ENCODE data around the gene AGO4. TPM values are rescaled to one million over a fixed set of nuclear protein-coding genes. Genes with fewer than 3 reads are reported as not detected.

The AGO4 gene
- polyA plus RNA-seq, 1 donor (not counting 4 experiments of a cell fraction or from before 2014, with no cell fraction given): 5.2 TPM

- dilution Hi-C loops (cut with MboI; ENCODE audit: extremely low pct_ligation_motif_present, low sequenced_read_pairs): no loop called here
- no peak overlapping the region for H2AFZ ChIP-seq (ENCODE audit: control insufficient read depth, low read length)
- H3K4me2 ChIP-seq (ENCODE audit: control insufficient read depth, extremely low read depth, insufficient read depth, low read depth, low read length): no peak overlapping the region
- FAIRE-seq: no peak
- no peaks in the 10 kb centered on the region for H3K36me3 ChIP-seq (ENCODE audit: control insufficient read depth in 2 of 2, extremely low read depth in 1 of 2, insufficient read depth in 2 of 2, low read length in 2 of 2)
- TF ChIP-seq CTCF (optimal IDR thresholded peaks at IDR 0.05 in 1 of 3, IDR thresholded peaks at IDR 0.05 in 1 of 3, conservative IDR thresholded peaks at IDR 0.05 in 1 of 3; ENCODE audit: extremely low read depth in 1 of 3, insufficient read depth in 2 of 3, low read length in 3 of 3) (no peak), EZH2 (IDR thresholded peaks at IDR 0.05; ENCODE audit: low read length) (no peak)
- no peaks in the 10 kb centered on the region for H3K9me3 ChIP-seq (ENCODE audit: control insufficient read depth, low read depth, low read length)
- no peak overlapping the region for H3K9ac ChIP-seq (ENCODE audit: control insufficient read depth, extremely low read depth, insufficient read depth, low read length)
- no peak overlapping the region for H3K27ac ChIP-seq (ENCODE audit: control insufficient read depth, insufficient read depth, low read length)
- H3K4me1 ChIP-seq (ENCODE audit: control insufficient read depth, extremely low read depth, insufficient read depth, low read length): no peaks in the 10 kb centered on the region
- no peak overlapping the region for H3K4me3 ChIP-seq (ENCODE audit: control insufficient read depth in 2 of 3, extremely low read depth in 1 of 3, insufficient read depth in 2 of 3, low read depth in 1 of 3, low read length in 3 of 3)
- no peaks in the 10 kb centered on the region for H3K27me3 ChIP-seq (ENCODE audit: control insufficient read depth, extremely low read depth, insufficient read depth, low read length)
- no peaks in the 10 kb centered on the region for H4K20me1 ChIP-seq (ENCODE audit: control insufficient read depth, extremely low read depth, insufficient read depth, low read length)
- H3K79me2 ChIP-seq (ENCODE audit: control insufficient read depth, insufficient read depth, low read length): no peaks in the 10 kb centered on the region
- no peak for DNase-seq (ENCODE audit: low read depth, low spot score)
- H3K9me1 ChIP-seq (ENCODE audit: control insufficient read depth, extremely low read depth, insufficient read depth, low read length): peaks cover 2% of the 10 kb centered on the region
Measured at GRCh38 chr1:35876988-35877387, 69.2 kb downstream of the AGO4 start.

- FAIRE-seq (no peak), DNase-seq (ENCODE audit: low read depth, low spot score) (no peak)
- TF ChIP-seq EZH2 (IDR thresholded peaks at IDR 0.05; ENCODE audit: low read length): no peak
- no peak for TF ChIP-seq CTCF (optimal IDR thresholded peaks at IDR 0.05 in 1 of 3, IDR thresholded peaks at IDR 0.05 in 1 of 3, conservative IDR thresholded peaks at IDR 0.05 in 1 of 3; ENCODE audit: extremely low read depth in 1 of 3, insufficient read depth in 2 of 3, low read length in 3 of 3)
- Histone ChIP-seq H3K27me3 (ENCODE audit: control insufficient read depth, extremely low read depth, insufficient read depth, low read length) (no peaks in the 10 kb centered on the region), H3K79me2 (ENCODE audit: control insufficient read depth, insufficient read depth, low read length) (peaks cover 7% of the 10 kb centered on the region), H3K4me1 (ENCODE audit: control insufficient read depth, extremely low read depth, insufficient read depth, low read length) (no peaks in the 10 kb centered on the region), H3K9me1 (ENCODE audit: control insufficient read depth, extremely low read depth, insufficient read depth, low read length) (peaks cover 5% of the 10 kb centered on the region), H3K9me3 (ENCODE audit: control insufficient read depth, low read depth, low read length) (no peaks in the 10 kb centered on the region), H3K36me3 (ENCODE audit: control insufficient read depth in 2 of 2, extremely low read depth in 1 of 2, insufficient read depth in 2 of 2, low read length in 2 of 2) (no peaks in the 10 kb centered on the region), H3K9ac (ENCODE audit: control insufficient read depth, extremely low read depth, insufficient read depth, low read length) (no peak overlapping the region), H2AFZ (ENCODE audit: control insufficient read depth, low read length) (no peak overlapping the region), H3K27ac (ENCODE audit: control insufficient read depth, insufficient read depth, low read length) (no peak overlapping the region), H3K4me2 (ENCODE audit: control insufficient read depth, extremely low read depth, insufficient read depth, low read depth, low read length) (no peak overlapping the region), H4K20me1 (ENCODE audit: control insufficient read depth, extremely low read depth, insufficient read depth, low read length) (no peaks in the 10 kb centered on the region), H3K4me3 (ENCODE audit: control insufficient read depth in 2 of 3, extremely low read depth in 1 of 3, insufficient read depth in 2 of 3, low read depth in 1 of 3, low read length in 3 of 3) (no peak overlapping the region)
- dilution Hi-C loops (cut with MboI; ENCODE audit: extremely low pct_ligation_motif_present, low sequenced_read_pairs): no loop called here
Measured at GRCh38 chr1:35881850-35882273, 74.0 kb downstream of the AGO4 start.
